K562 (cell line): ENCODE measurements around the gene ATPAF2. TPM values are rescaled to one million over a fixed set of nuclear protein-coding genes. Genes with fewer than 3 reads are reported as not detected.

Source experiments
- BRF2 ChIP-seq: IDR thresholded peaks from 3 replicates; pipeline ENCODE4 v1.6.1; 2011; ENCODE audit warnings: borderline replicate concordance, mild to moderate bottlenecking; ENCODE audit not compliant: insufficient read length, insufficient read depth
- CC2D1A ChIP-seq: fragments of 450-650 bp; IDR thresholded peaks from 2 replicates; pipeline ENCODE4 v1.6.1; 2017; ENCODE audit warnings: mild to moderate bottlenecking
- CUX1 ChIP-seq: fragments of 200-800 bp; sonication (Bioruptor generic); IDR thresholded peaks from 2 replicates; pipeline ENCODE4 v1.6.1; 2016; ENCODE audit warnings: missing genetic modification characterization, missing compliant biosample characterization
- FOXJ2 ChIP-seq: fragments of 200-800 bp; sonication (Bioruptor generic); IDR thresholded peaks from 2 replicates; pipeline ENCODE4 v1.6.1; 2016; ENCODE audit warnings: missing genetic modification characterization, missing compliant biosample characterization
- GTF2A2 ChIP-seq: IDR thresholded peaks from 2 replicates; pipeline ENCODE4 v1.6.1; 2016; ENCODE audit warnings: mild to moderate bottlenecking, missing genetic modification characterization, missing compliant biosample characterization
- HDAC2 ChIP-seq: fragments of 450-650 bp; IDR thresholded peaks from 2 replicates; pipeline ENCODE4 v1.6.1; 2016; ENCODE audit warnings: mild to moderate bottlenecking
- HOMEZ ChIP-seq: fragments of 250-450 bp; sonication (Bioruptor Pico); IDR thresholded peaks from 2 replicates; pipeline ENCODE4 v1.4.0; 2020; ENCODE audit warnings: mild to moderate bottlenecking, moderate library complexity
- MBD1 ChIP-seq: fragments of 250-450 bp; sonication (Bioruptor Pico); IDR thresholded peaks from 2 replicates; pipeline ENCODE4 v1.8.0; 2022; ENCODE audit warnings: inconsistent platforms
- MCM5 ChIP-seq: fragments of 450-650 bp; IDR thresholded peaks from 2 replicates; pipeline ENCODE4 v1.6.1; 2016; ENCODE audit warnings: low read depth
- PML ChIP-seq: IDR thresholded peaks from 2 replicates; pipeline ENCODE4 v1.6.1; 2012; ENCODE audit warnings: low read length, inconsistent platforms
- SAP30 ChIP-seq: fragments of 200-600 bp; sonication (generic); IDR thresholded peaks from 2 replicates; pipeline ENCODE4 v1.6.1; 2012; ENCODE audit warnings: borderline replicate concordance, low read depth, mild to moderate bottlenecking, moderate library complexity, low read length, control low read depth, inconsistent platforms; ENCODE audit not compliant: insufficient read depth, poor library complexity, severe bottlenecking
- ZFPM2 ChIP-seq: fragments of 250-450 bp; sonication (Bioruptor Pico); IDR thresholded peaks from 2 replicates; pipeline ENCODE4 v1.5.1; 2022; ENCODE audit warnings: mild to moderate bottlenecking
- ZHX1 ChIP-seq: fragments of 150-350 bp; conservative IDR thresholded peaks from 2 replicates; pipeline ENCODE4 v1.6.1; 2014; ENCODE audit warnings: low read length
- ZNF280B ChIP-seq: fragments of 250-450 bp; sonication (Bioruptor Pico); IDR thresholded peaks from 2 replicates; pipeline ENCODE4 v1.5.1; 2021; ENCODE audit warnings: mild to moderate bottlenecking
- polyA plus RNA-seq, 8 experiments: library from polyadenylated mRNA; depleted of rRNA in 4 of 8; stranded (reverse) in 5 of 8; unstranded in 3 of 8; fragments of >200 nt; fragmentation: Nextera tagmentation in 2 of 8; fragmentation: Illumina TruSeq in 1 of 8; extraction: Ambion mirVana in 2 of 8; extraction: Trizol in 1 of 8; gene quantifications; 2 replicates each; pipeline versions ENCODE4 v1.2.1 to v1.2.3, GENCODE V29; 2011 to 2014; ENCODE audit warnings: inconsistent platforms in 1 of 8, missing spikeins in 1 of 8
- total RNA-seq, 7 experiments: library from RNA; depleted of rRNA in 6 of 7; stranded (reverse); fragments of >200 nt in 6 of 7; fragmentation: Illumina TruSeq in 2 of 7; extraction: Trizol in 2 of 7; gene quantifications; 2 replicates each; pipeline versions ENCODE4 v1.2.1 to v1.2.3, GENCODE V29; 2011 to 2021; ENCODE audit warnings: low replicate concordance in 1 of 7

Gene ATPAF2
- total and polyA plus RNA-seq, 9 of the 15 experiments (the other 6 are each of a cell fraction or from before 2014, with no cell fraction given), result 2.1 to 19.2 (median 11.3) TPM

- TF ChIP-seq HOMEZ (no peak), ZFPM2 (CRISPR knock-in tag) (no peak), MCM5 (no peak), GTF2A2 (no peak), FOXJ2 (no peak), MBD1 (no peak), HDAC2 (peak; percentile 86), BRF2 (no peak), ZNF280B (CRISPR knock-in tag) (no peak), PML (no peak), CUX1 (CRISPR knock-in tag) (no peak), ZHX1 (no peak), SAP30 (peak; percentile 26), CC2D1A (no peak)
These were observed 66.1 kb downstream of the ATPAF2 start (continued) for GRCh38 chr17:17972952-17973254.
